ENCODE results near the gene WDR43.

- TF ChIP-seq, protein P1, sequence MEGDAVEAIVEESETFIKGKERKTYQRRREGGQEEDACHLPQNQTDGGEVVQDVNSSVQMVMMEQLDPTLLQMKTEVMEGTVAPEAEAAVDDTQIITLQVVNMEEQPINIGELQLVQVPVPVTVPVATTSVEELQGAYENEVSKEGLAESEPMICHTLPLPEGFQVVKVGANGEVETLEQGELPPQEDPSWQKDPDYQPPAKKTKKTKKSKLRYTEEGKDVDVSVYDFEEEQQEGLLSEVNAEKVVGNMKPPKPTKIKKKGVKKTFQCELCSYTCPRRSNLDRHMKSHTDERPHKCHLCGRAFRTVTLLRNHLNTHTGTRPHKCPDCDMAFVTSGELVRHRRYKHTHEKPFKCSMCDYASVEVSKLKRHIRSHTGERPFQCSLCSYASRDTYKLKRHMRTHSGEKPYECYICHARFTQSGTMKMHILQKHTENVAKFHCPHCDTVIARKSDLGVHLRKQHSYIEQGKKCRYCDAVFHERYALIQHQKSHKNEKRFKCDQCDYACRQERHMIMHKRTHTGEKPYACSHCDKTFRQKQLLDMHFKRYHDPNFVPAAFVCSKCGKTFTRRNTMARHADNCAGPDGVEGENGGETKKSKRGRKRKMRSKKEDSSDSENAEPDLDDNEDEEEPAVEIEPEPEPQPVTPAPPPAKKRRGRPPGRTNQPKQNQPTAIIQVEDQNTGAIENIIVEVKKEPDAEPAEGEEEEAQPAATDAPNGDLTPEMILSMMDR (IDR thresholded peaks at IDR 0.05) = no peak
- TF ChIP-seq EP300 (IDR thresholded peaks at IDR 0.05) = no peak
- no peak for TF ChIP-seq POLR2A (IDR thresholded peaks at IDR 0.05)
- TF ChIP-seq POLR2AphosphoS5 (IDR thresholded peaks at IDR 0.05) = no peak
Observed at GRCh38 chr2:28901202-28901601, 6.7 kb downstream of the WDR43 start.

Data from sigmoid colon (tissue), 4 donors.